ENCODE results near the gene LRRIQ1. TPM values are rescaled to one million over a fixed set of nuclear protein-coding genes. Genes with fewer than 3 reads are reported as not detected.

LRRIQ1 gene
- total RNA-seq, 4 donors from 2014 or later = 1.6 to 5.4 (median 3.4) TPM

- Histone ChIP-seq H3K9me3 (no peaks in the 10 kb centered on the region), H3K27ac (no peak overlapping the region), H3K27me3 (no peaks in the 10 kb centered on the region), H3K4me1 (no peaks in the 10 kb centered on the region), H3K4me3 (no peak overlapping the region), H3K36me3 (no peaks in the 10 kb centered on the region)
- no peak for TF ChIP-seq CTCF (IDR thresholded peaks at IDR 0.05)
- no peak for TF ChIP-seq POLR2A (IDR thresholded peaks at IDR 0.05)
- no peak for TF ChIP-seq EP300 (IDR thresholded peaks at IDR 0.05)
- whole genome bisulfite sequencing, 2 donors = 36 to 42% methylated on average over 1 of the region's 1 CpG
- DNase-seq (ENCODE audit: low spot score in 2 of 2) = no peak
These were observed 189.3 kb downstream of the LRRIQ1 start for GRCh38 chr12:85225501-85225900.

GRCh38 chr12:85237327-85237726 lies 201.2 kb downstream of the LRRIQ1 start:
- no peak for TF ChIP-seq POLR2A (IDR thresholded peaks at IDR 0.05)
- TF ChIP-seq CTCF (IDR thresholded peaks at IDR 0.05) = no peak
- TF ChIP-seq EP300 (IDR thresholded peaks at IDR 0.05) = no peak
- H3K27me3 ChIP-seq = no peaks in the 10 kb centered on the region

GRCh38 chr12:85244561-85244960 lies 208.4 kb downstream of the LRRIQ1 start:
- no peaks in the 10 kb centered on the region for H3K4me1 ChIP-seq
- no peaks in the 10 kb centered on the region for H3K9me3 ChIP-seq
- H3K36me3 ChIP-seq = no peaks in the 10 kb centered on the region
- no peaks in the 10 kb centered on the region for H3K27me3 ChIP-seq
- H3K4me3 ChIP-seq = no peak overlapping the region
- H3K27ac ChIP-seq = no peak overlapping the region
- DNase-seq (ENCODE audit: low spot score in 2 of 2) = no peak
- 38 to 39% methylated on average over 3 of the region's 3 CpGs for WGBS, 2 donors
- TF ChIP-seq CTCF (IDR thresholded peaks at IDR 0.05) (no peak), EP300 (IDR thresholded peaks at IDR 0.05) (no peak), POLR2A (IDR thresholded peaks at IDR 0.05) (no peak)

More at GRCh38 chr12:85237327-85237726, 201.2 kb downstream of the LRRIQ1 start:
- no peak for DNase-seq (ENCODE audit: low spot score in 2 of 2)
- Histone ChIP-seq H3K9me3 (no peaks in the 10 kb centered on the region), H3K4me3 (no peak overlapping the region), H3K36me3 (no peaks in the 10 kb centered on the region), H3K27ac (no peak overlapping the region), H3K4me1 (no peaks in the 10 kb centered on the region)
- WGBS, 2 donors = 32 to 44% methylated on average over 2 of the region's 2 CpGs

GRCh38 chr12:85253853-85254252 lies 217.7 kb downstream of the LRRIQ1 start:
- 69 to 71% methylated on average over 4 of the region's 4 CpGs for WGBS, 2 donors
- TF ChIP-seq CTCF (IDR thresholded peaks at IDR 0.05) (no peak), EP300 (IDR thresholded peaks at IDR 0.05) (no peak), POLR2A (IDR thresholded peaks at IDR 0.05) (no peak)
- H3K9me3 ChIP-seq = no peaks in the 10 kb centered on the region
- DNase-seq (ENCODE audit: low spot score in 2 of 2) = no peak
- no peaks in the 10 kb centered on the region for H3K27me3 ChIP-seq
- no peaks in the 10 kb centered on the region for H3K36me3 ChIP-seq
- H3K4me3 ChIP-seq = no peak overlapping the region
- H3K27ac ChIP-seq = no peak overlapping the region
- no peaks in the 10 kb centered on the region for H3K4me1 ChIP-seq

GRCh38 chr12:85257671-85258070 lies 221.5 kb downstream of the LRRIQ1 start:
- 91% methylated on average over 1 of the region's 1 CpG for WGBS, 2 donors
- Histone ChIP-seq H3K36me3 (no peaks in the 10 kb centered on the region), H3K4me3 (no peak overlapping the region), H3K27ac (no peak overlapping the region), H3K27me3 (no peaks in the 10 kb centered on the region), H3K4me1 (no peaks in the 10 kb centered on the region), H3K9me3 (no peaks in the 10 kb centered on the region)
- no peak for DNase-seq (ENCODE audit: low spot score in 2 of 2)
- TF ChIP-seq POLR2A (IDR thresholded peaks at IDR 0.05) (no peak), CTCF (IDR thresholded peaks at IDR 0.05) (no peak), EP300 (IDR thresholded peaks at IDR 0.05) (no peak)
